Loucy (cell line): ENCODE results near the gene WWOX.

Experiments
- EZH2phosphoT487 ChIP-seq: fragments of 200-600 bp; IDR thresholded peaks from 2 replicates; pipeline ENCODE4 v1.6.1; 2018; ENCODE audit warnings: antibody characterized with exemption, mild to moderate bottlenecking, moderate library complexity, borderline replicate concordance
- TF ChIP-seq, protein P1 (sequence below): fragments of 200-600 bp; sonication (generic); conservative IDR thresholded peaks from 2 replicates; pipeline ENCODE4 v1.5.1; 2014; ENCODE audit warnings: mild to moderate bottlenecking, antibody characterized with exemption, low read length

DNA sequence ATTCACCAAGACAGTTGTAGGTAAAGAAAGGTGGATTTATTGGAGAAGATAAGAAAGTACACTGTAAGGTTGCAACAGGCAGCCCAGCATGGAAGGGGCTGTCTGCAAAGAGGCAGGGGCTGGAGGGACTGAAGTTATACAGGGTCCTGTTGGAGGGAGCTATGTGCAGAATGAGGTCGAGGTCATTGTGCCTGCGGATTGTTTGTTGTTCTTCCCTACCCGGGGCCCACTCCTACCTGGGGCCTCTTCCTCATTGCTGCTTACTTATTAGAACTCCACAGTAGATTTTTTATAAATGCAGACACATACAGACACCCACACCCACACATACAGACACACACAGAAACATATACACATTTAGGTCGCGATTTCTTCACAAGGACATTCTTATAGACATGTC is 1034.8 kb downstream of the WWOX start:
- TF ChIP-seq, protein P1, sequence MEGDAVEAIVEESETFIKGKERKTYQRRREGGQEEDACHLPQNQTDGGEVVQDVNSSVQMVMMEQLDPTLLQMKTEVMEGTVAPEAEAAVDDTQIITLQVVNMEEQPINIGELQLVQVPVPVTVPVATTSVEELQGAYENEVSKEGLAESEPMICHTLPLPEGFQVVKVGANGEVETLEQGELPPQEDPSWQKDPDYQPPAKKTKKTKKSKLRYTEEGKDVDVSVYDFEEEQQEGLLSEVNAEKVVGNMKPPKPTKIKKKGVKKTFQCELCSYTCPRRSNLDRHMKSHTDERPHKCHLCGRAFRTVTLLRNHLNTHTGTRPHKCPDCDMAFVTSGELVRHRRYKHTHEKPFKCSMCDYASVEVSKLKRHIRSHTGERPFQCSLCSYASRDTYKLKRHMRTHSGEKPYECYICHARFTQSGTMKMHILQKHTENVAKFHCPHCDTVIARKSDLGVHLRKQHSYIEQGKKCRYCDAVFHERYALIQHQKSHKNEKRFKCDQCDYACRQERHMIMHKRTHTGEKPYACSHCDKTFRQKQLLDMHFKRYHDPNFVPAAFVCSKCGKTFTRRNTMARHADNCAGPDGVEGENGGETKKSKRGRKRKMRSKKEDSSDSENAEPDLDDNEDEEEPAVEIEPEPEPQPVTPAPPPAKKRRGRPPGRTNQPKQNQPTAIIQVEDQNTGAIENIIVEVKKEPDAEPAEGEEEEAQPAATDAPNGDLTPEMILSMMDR = no peak
- no peak for TF ChIP-seq EZH2phosphoT487
